Uterus (tissue), 4 donors: Measurements from ENCODE around the gene TEX2. TPM values are rescaled to one million over a fixed set of nuclear protein-coding genes. Genes with fewer than 3 reads are reported as not detected.

ENCODE experiments used
- DNase-seq, 2 donors: peaks; one replicate each; pipeline ENCODE4 v3.0.0-alpha.2; 2019 to 2020
- H3K27ac ChIP-seq, 2 donors: fragments of 200-600 bp; sonication (generic); 1 replicate in 1 of 2; 2 replicates in 1 of 2; pipeline ENCODE4 v1.5.1; 2016 to 2018
- H3K27me3 ChIP-seq, 2 donors: fragments of 200-600 bp; sonication (generic); one replicate each; pipeline ENCODE4 v1.5.1; 2018 to 2019; ENCODE audit warnings: control low read depth in 1 of 2
- H3K36me3 ChIP-seq, 2 donors: fragments of 200-600 bp; sonication (generic); one replicate each; pipeline ENCODE4 v1.5.1; 2019; ENCODE audit warnings: control low read depth in 1 of 2
- H3K4me1 ChIP-seq, 2 donors: fragments of 200-600 bp; sonication (generic); one replicate each; pipeline ENCODE4 v1.5.1; 2018 to 2019; ENCODE audit warnings: control low read depth in 1 of 2
- H3K4me3 ChIP-seq, 2 donors: fragments of 200-600 bp; sonication (generic); 1 replicate in 1 of 2; 2 replicates in 1 of 2; pipeline ENCODE4 v1.5.1; 2018 to 2019; ENCODE audit warnings: mild to moderate bottlenecking in 1 of 2
- H3K9me3 ChIP-seq, 2 donors: fragments of 200-600 bp; sonication (generic); one replicate each; pipeline ENCODE4 v1.5.1; 2019; ENCODE audit warnings: control low read depth in 1 of 2
- POLR2A ChIP-seq, 2 donors: fragments of 450-650 bp; IDR thresholded peaks; one replicate each; pipeline ENCODE4 v1.6.1; 2016; ENCODE audit warnings: antibody characterized with exemption in 2 of 2, mild to moderate bottlenecking in 1 of 2, moderate library complexity in 1 of 2
- intact Hi-C: fragments of 100-400 bp; cut with DNase I; formaldehyde crosslinking; loops from one replicate; pipeline ENCODE4 v1.15.1; 2023; ENCODE audit warnings: low total_unique reads
- total RNA-seq, 4 donors: library from RNA; depleted of rRNA in 3 of 4; stranded (reverse); fragments of >200 nt in 3 of 4; gene quantifications; one replicate each; pipeline versions ENCODE4 v1.1.0 to v1.2.4, GENCODE V29; 2014 to 2023
- TF ChIP-seq, protein P1 (sequence below), 4 experiments: fragments of 200-600 bp in 2 of 4; fragments of 450-650 bp in 2 of 4; sonication (generic) in 2 of 4; IDR thresholded peaks; one replicate each; pipeline ENCODE4 v1.5.1; 2016 to 2019; ENCODE audit warnings: antibody characterized with exemption in 4 of 4, mild to moderate bottlenecking in 2 of 4, moderate library complexity in 1 of 4
- donor health status: DM: yes; HTN: yes; CAD: no.

TEX2 gene
- total RNA-seq, 4 donors from 2014 or later: 23.8 to 43.4 (median 35.6) TPM

DNA sequence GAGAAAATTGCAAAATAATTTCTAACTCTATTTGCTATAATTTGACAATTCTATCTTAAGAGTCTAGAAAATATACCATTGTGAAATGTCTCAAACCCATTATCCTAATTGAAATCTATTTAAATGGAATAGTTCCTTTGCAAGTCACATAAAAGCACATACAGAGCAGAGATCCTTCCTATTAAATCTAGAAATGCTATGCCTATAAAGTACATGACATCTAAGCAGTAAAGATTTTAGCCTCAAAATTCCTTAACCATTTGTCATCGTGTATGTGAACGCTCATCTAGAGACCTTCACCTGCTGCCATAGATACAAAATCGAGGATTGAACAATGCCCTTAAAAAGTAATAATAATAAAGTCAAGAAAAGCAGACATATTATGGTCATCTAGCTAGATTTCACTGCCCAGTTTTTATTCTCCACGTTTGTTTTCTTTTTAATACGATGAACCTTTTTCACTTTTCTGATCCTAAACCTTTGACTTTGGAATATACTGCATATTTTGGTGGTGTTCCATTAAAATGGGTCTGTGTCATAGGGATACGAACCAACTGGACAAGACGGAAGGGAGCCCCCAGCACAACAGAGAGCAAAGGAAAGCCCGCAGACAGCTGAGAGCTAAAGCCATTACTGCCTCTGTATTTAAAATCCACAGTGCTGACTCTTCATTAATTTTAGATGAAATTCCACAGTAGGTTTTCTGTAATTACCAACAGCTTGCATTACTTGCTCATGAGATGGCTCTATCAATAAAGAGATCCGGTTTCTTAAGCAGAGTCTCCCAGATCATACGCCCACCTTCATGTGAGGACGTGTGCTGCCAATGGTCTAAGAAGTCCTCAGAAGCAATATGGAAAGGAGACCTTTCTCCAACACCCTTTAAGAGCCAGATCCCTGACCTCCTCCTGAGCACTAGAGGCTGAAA is 17.6 kb downstream of the TEX2 start:
- no peak overlapping the region for H3K4me3 ChIP-seq
- H3K27ac ChIP-seq: no peak overlapping the region
- no peaks in the 10 kb centered on the region for H3K9me3 ChIP-seq
- DNase-seq: no peak
- peaks cover 0 to 2% of the 10 kb centered on the region in 2 donors for H3K4me1 ChIP-seq
- TF ChIP-seq POLR2A (IDR thresholded peaks at IDR 0.05): no peak
- TF ChIP-seq, protein P1, sequence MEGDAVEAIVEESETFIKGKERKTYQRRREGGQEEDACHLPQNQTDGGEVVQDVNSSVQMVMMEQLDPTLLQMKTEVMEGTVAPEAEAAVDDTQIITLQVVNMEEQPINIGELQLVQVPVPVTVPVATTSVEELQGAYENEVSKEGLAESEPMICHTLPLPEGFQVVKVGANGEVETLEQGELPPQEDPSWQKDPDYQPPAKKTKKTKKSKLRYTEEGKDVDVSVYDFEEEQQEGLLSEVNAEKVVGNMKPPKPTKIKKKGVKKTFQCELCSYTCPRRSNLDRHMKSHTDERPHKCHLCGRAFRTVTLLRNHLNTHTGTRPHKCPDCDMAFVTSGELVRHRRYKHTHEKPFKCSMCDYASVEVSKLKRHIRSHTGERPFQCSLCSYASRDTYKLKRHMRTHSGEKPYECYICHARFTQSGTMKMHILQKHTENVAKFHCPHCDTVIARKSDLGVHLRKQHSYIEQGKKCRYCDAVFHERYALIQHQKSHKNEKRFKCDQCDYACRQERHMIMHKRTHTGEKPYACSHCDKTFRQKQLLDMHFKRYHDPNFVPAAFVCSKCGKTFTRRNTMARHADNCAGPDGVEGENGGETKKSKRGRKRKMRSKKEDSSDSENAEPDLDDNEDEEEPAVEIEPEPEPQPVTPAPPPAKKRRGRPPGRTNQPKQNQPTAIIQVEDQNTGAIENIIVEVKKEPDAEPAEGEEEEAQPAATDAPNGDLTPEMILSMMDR (IDR thresholded peaks at IDR 0.05): no peak
- no peaks in the 10 kb centered on the region for H3K27me3 ChIP-seq
- no peaks in the 10 kb centered on the region for H3K36me3 ChIP-seq
- intact Hi-C loops: loop anchor here (5.0 kb wide), 1 partner anchor 398 kb away; no protein-coding TSS in a partner anchor

DNA sequence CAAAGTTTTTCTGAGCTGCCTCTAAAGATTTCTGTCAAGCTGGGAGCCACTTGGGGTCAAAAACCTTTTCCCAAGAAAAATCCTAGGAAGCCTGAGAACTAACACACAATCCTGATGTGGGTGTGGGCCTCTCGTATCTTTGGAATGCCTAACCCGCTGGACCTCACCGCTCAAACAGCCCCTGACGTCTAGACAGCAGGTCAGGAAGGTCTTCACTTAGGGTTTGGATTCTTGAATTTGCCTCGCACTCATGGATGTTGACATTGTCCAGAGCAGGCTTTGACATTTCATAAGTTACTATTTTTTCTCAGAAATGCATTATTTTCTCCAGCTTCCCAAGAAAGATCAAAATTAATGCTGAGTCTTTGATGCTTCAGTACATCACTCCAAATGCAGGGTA is 18.9 kb downstream of the TEX2 start:
- no peak overlapping the region for H3K4me3 ChIP-seq
- no peaks in the 10 kb centered on the region for H3K9me3 ChIP-seq
- DNase-seq: no peak
- TF ChIP-seq, protein P1 (IDR thresholded peaks at IDR 0.05): no peak
- no peak for TF ChIP-seq POLR2A (IDR thresholded peaks at IDR 0.05)
- intact Hi-C loops: no loop called here
- peaks cover 0 to 5% of the 10 kb centered on the region in 2 donors for H3K4me1 ChIP-seq
- no peaks in the 10 kb centered on the region for H3K27me3 ChIP-seq
- H3K27ac ChIP-seq: peak overlapping the region; percentile 13 to 48
- H3K36me3 ChIP-seq: no peaks in the 10 kb centered on the region

DNA sequence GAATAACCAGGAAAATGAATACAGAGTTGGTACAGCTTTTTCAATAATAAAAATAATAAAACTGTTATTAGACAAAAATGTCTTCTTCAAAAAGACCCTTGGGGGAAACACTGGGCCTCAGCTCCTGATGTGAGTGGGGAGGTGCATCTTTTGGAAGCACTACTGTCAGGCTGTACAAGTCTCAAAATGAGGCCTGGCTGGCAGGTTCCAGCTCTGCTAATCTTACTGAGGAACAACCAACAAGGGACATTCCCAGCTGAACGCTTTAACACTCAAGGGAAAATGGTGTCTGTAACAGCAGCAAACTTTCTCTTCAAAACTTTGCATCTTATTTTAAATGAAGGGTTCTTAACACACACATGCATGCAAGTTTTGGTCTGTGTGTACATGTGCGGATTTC is 19.7 kb downstream of the TEX2 start:
- Histone ChIP-seq H3K27me3 (no peaks in the 10 kb centered on the region), H3K36me3 (no peaks in the 10 kb centered on the region), H3K4me1 (peaks cover 0 to 5% of the 10 kb centered on the region in 2 donors), H3K4me3 (no peak overlapping the region), H3K27ac (no peak overlapping the region), H3K9me3 (no peaks in the 10 kb centered on the region)
- intact Hi-C loops: no loop called here
- no peak for TF ChIP-seq POLR2A (IDR thresholded peaks at IDR 0.05)
- TF ChIP-seq, protein P1 (IDR thresholded peaks at IDR 0.05): no peak
- DNase-seq: no peak

DNA sequence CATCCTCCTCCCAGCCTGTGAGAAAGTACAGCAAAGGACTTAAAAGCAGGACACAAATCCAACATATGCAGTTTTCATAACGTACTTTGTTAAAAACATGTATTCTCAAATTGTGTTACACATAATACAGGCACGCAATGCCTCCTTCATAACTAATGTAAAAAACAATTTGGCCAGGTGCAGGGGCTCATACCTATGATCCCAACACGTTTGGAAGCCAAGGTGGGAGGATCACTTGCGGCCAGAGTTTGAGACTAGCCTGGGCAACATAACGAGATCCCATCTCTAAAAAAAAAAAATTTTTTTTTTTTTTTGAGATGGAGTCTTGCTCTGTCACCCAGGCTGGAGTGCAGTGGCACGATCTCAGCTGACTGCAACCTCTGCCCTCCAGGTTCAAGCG is 20.4 kb downstream of the TEX2 start:
- Histone ChIP-seq H3K4me3 (no peak overlapping the region), H3K4me1 (peaks cover 0 to 5% of the 10 kb centered on the region in 2 donors), H3K27me3 (no peaks in the 10 kb centered on the region), H3K9me3 (no peaks in the 10 kb centered on the region), H3K36me3 (no peaks in the 10 kb centered on the region), H3K27ac (no peak overlapping the region)
- TF ChIP-seq, protein P1 (IDR thresholded peaks at IDR 0.05): no peak
- TF ChIP-seq POLR2A (IDR thresholded peaks at IDR 0.05): no peak
- no peak for DNase-seq
- intact Hi-C loops: no loop called here

DNA sequence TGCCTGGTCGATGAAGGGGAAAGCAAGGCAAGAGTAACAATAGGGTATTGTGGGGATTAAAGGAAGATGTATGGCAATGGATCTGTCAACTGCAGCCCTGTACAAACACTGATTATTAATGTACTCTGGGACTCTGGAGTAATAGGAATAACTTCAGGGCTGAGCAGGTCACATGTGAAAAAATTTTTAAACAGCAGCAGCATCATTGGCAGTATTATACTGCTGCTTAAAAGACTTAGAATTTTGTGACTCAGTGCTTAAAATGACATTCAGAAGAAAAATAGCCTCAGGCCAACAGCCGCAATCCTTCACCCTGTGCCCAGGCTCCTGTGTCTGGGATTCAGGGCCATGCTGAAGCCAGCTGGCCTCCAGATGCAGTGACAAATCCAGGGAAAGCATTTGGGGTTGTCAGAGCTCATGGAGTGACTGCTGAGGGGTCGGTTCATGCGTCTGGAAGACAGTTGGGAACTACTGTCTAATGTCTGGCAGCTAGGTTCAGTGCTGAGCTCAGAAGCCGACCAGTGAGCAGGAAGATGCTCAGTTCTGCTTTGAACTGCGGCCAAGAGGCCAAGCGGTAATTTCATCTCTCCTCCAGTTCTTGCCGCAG is 22.2 kb downstream of the TEX2 start:
- no peaks in the 10 kb centered on the region for H3K27me3 ChIP-seq
- peaks cover 0 to 5% of the 10 kb centered on the region in 2 donors for H3K4me1 ChIP-seq
- H3K4me3 ChIP-seq: no peak overlapping the region
- no peaks in the 10 kb centered on the region for H3K9me3 ChIP-seq
- DNase-seq: peak; percentile 74 to 78
- H3K36me3 ChIP-seq: no peaks in the 10 kb centered on the region
- intact Hi-C loops: no loop called here
- TF ChIP-seq POLR2A (IDR thresholded peaks at IDR 0.05): no peak
- TF ChIP-seq, protein P1 (IDR thresholded peaks at IDR 0.05): no peak
- peak overlapping the region; percentile 73 to 77 for H3K27ac ChIP-seq
